HG03571 (cell line): ENCODE measurements around the gene RAB40C.
"Not testable (repeated sequence)": the region's sequence is repeated elsewhere in the genome, so short reads cannot be mapped to it uniquely, and the experiment has no call there.

Experiments
- ATAC-seq: cut with Tn5 transposase; IDR thresholded peaks from one replicate; pipeline ENCODE4 v1.9.1; 2021; ENCODE audit not compliant: unreplicated experiment

RAB40C gene

GRCh38 chr16:588889-589657 lies 793 bp upstream of the RAB40C start:
- peak; percentile 59 for ATAC-seq

- ATAC-seq = no peak
Measured at GRCh38 chr16:590188-590814, 435 bp downstream of the RAB40C start.

GRCh38 chr16:590815-591200 lies 942 bp downstream of the RAB40C start:
- no peak for ATAC-seq

- ATAC-seq = no peak
Measured at GRCh38 chr16:591231-591630, 1.4 kb downstream of the RAB40C start.

- ATAC-seq = no peak
Measured at GRCh38 chr16:591892-592517, 2.1 kb downstream of the RAB40C start.

- ATAC-seq = no peak
Measured at GRCh38 chr16:592518-593306, 2.8 kb downstream of the RAB40C start.

GRCh38 chr16:593406-593805 lies 3.5 kb downstream of the RAB40C start:
- ATAC-seq = no peak

- ATAC-seq = no peak
Measured at GRCh38 chr16:593807-594206, 3.9 kb downstream of the RAB40C start.

GRCh38 chr16:595094-595528 lies 5.2 kb downstream of the RAB40C start:
- ATAC-seq = no peak

- ATAC-seq = no peak
Measured at GRCh38 chr16:595942-596735, 6.3 kb downstream of the RAB40C start.

- no peak for ATAC-seq
Measured at GRCh38 chr16:596736-597060, 6.8 kb downstream of the RAB40C start.

- ATAC-seq = not testable (repeated sequence)
Measured at GRCh38 chr16:597655-598054, 7.8 kb downstream of the RAB40C start.

- no peak for ATAC-seq
Measured at GRCh38 chr16:598823-599739, 9.2 kb downstream of the RAB40C start.

- no peak for ATAC-seq
Measured at GRCh38 chr16:600781-601180, 10.9 kb downstream of the RAB40C start.

- ATAC-seq = no peak
Measured at GRCh38 chr16:603933-604332, 14.1 kb downstream of the RAB40C start.

GRCh38 chr16:606656-607307 lies 16.9 kb downstream of the RAB40C start:
- ATAC-seq = no peak

GRCh38 chr16:608019-608418 lies 18.2 kb downstream of the RAB40C start:
- no peak for ATAC-seq

GRCh38 chr16:609316-609715 lies 19.4 kb downstream of the RAB40C start:
- no peak for ATAC-seq

GRCh38 chr16:609984-610383 lies 20.1 kb downstream of the RAB40C start:
- no peak for ATAC-seq
